ENCODE results near the gene ADGRL3. TPM values are rescaled to one million over a fixed set of nuclear protein-coding genes. Genes with fewer than 3 reads are reported as not detected.

The ADGRL3 gene
- total RNA-seq, 1 donor from 2014 or later: 44.8 TPM

- no peak overlapping the region for H3K4me3 Mint-ChIP-seq (ENCODE audit: unreplicated experiment)
- H3K27ac Mint-ChIP-seq (ENCODE audit: unreplicated experiment): no peak overlapping the region
- H3K36me3 Mint-ChIP-seq (ENCODE audit: low read depth, unreplicated experiment): peaks cover 4% of the 10 kb centered on the region
- H3K9me3 Mint-ChIP-seq (ENCODE audit: unreplicated experiment): no peaks in the 10 kb centered on the region
- no peaks in the 10 kb centered on the region for H3K27me3 Mint-ChIP-seq (ENCODE audit: unreplicated experiment)
- no peaks in the 10 kb centered on the region for H3K4me1 Mint-ChIP-seq (ENCODE audit: unreplicated experiment)
- no peak for TF ChIP-seq CTCF (IDR thresholded peaks at IDR 0.05; ENCODE audit: unreplicated experiment)
- DNase-seq (ENCODE audit: low spot score): no peak
Measured at GRCh38 chr4:61671599-61671998, 471.5 kb downstream of the ADGRL3 start.

- no peak overlapping the region for H3K27ac Mint-ChIP-seq (ENCODE audit: unreplicated experiment)
Measured at GRCh38 chr4:61675464-61675863, 475.3 kb downstream of the ADGRL3 start.

GRCh38 chr4:61678297-61678696 is 478.2 kb downstream of the ADGRL3 start:
- Mint-ChIP-seq H3K36me3 (ENCODE audit: low read depth, unreplicated experiment) (no peaks in the 10 kb centered on the region), H3K27ac (ENCODE audit: unreplicated experiment) (no peak overlapping the region), H3K4me1 (ENCODE audit: unreplicated experiment) (no peaks in the 10 kb centered on the region), H3K4me3 (ENCODE audit: unreplicated experiment) (no peak overlapping the region), H3K9me3 (ENCODE audit: unreplicated experiment) (no peaks in the 10 kb centered on the region), H3K27me3 (ENCODE audit: unreplicated experiment) (peaks cover 2% of the 10 kb centered on the region)
- no peak for TF ChIP-seq CTCF (IDR thresholded peaks at IDR 0.05; ENCODE audit: unreplicated experiment)
- DNase-seq (ENCODE audit: low spot score): no peak

More at GRCh38 chr4:61675464-61675863, 475.3 kb downstream of the ADGRL3 start:
- Mint-ChIP-seq H3K9me3 (ENCODE audit: unreplicated experiment) (no peaks in the 10 kb centered on the region), H3K4me3 (ENCODE audit: unreplicated experiment) (no peak overlapping the region), H3K4me1 (ENCODE audit: unreplicated experiment) (no peaks in the 10 kb centered on the region), H3K36me3 (ENCODE audit: low read depth, unreplicated experiment) (peaks cover 4% of the 10 kb centered on the region), H3K27me3 (ENCODE audit: unreplicated experiment) (no peaks in the 10 kb centered on the region)
- no peak for DNase-seq (ENCODE audit: low spot score)
- TF ChIP-seq CTCF (IDR thresholded peaks at IDR 0.05; ENCODE audit: unreplicated experiment): no peak

- H3K4me3 Mint-ChIP-seq (ENCODE audit: unreplicated experiment): no peak overlapping the region
Measured at GRCh38 chr4:61693520-61693919, 493.4 kb downstream of the ADGRL3 start.

More at GRCh38 chr4:61693520-61693919, 493.4 kb downstream of the ADGRL3 start:
- no peak for TF ChIP-seq CTCF (IDR thresholded peaks at IDR 0.05; ENCODE audit: unreplicated experiment)
- H3K36me3 Mint-ChIP-seq (ENCODE audit: low read depth, unreplicated experiment): no peaks in the 10 kb centered on the region
- DNase-seq (ENCODE audit: low spot score): no peak
- no peaks in the 10 kb centered on the region for H3K4me1 Mint-ChIP-seq (ENCODE audit: unreplicated experiment)
- no peaks in the 10 kb centered on the region for H3K9me3 Mint-ChIP-seq (ENCODE audit: unreplicated experiment)
- H3K27me3 Mint-ChIP-seq (ENCODE audit: unreplicated experiment): peaks cover 1% of the 10 kb centered on the region
- no peak overlapping the region for H3K27ac Mint-ChIP-seq (ENCODE audit: unreplicated experiment)

Data from endothelial cell (in vitro differentiated cells).